ENCODE measurements around the gene PTPRE. TPM values are rescaled to one million over a fixed set of nuclear protein-coding genes. Genes with fewer than 3 reads are reported as not detected.

Gene PTPRE
- total RNA-seq, result 89.8 and 254 TPM in 2 replicates

GRCh38 chr10:127906548-127907377 is at the start of gene PTPRE:
TSS of gene PTPRE (plus strand) at chr10:127907103. CDS start at chr10:128040882, 133,779 bp downstream.
- DNase-seq (ENCODE audit: low read depth in 2 of 2), result peak; percentile 83 to 84

GRCh38 chr10:127860592-127860991 is 46.3 kb upstream of the PTPRE start:
- DNase-seq (ENCODE audit: low read depth in 2 of 2), result no peak

DNA sequence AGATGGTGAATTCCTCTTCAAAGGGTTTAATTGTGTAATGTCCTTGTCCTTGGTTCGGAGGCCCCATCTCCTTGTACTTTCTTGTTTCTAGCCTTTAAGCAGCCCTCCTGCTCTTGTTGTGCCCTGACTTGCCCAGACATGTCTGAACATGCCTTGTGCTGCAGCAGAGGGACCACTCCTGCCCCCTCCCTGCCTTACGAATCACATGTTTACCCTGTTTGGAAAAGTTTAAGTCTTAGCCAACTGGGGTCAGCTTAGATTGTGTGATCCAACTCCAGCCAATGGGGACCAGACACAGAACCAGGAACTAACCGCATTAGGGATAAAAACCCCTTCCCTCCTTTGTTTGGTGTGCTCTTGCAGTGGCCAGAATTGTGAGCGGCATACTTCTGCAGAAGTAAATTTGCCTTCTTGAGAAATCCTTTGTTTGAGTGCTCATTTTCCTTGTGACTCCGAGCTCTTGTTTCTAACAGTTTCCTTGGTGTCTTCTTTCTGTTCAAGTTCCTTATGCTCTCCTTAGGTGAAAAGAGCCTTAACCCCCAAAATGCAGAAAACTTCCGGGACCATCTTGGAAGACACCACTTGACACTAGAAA is 43.6 kb upstream of the PTPRE start:
- DNase-seq (ENCODE audit: low read depth in 2 of 2), result no peak

- no peak for DNase-seq (ENCODE audit: low read depth in 2 of 2)
Observed at GRCh38 chr10:127866276-127867013, 40.5 kb upstream of the PTPRE start.

DNA sequence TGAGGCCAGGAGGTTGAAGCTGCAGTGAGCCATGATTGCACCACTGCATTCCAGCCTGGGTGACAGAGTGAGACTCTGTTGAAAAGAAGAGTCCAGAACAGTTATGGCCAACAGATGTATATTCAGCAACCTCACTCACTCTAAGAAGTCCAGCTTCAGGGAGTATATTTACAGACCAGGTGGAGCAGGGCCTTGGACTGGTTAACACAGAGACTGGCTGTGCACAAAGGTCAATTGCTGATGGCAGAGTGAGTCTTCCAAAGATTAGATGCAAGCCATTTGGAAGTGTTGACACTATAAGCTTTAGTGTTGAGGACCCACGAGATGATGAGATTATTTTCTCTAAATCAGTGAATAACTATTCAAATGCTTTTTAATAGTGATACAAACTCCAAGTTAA is 39.1 kb upstream of the PTPRE start:
- no peak for DNase-seq (ENCODE audit: low read depth in 2 of 2)

DNA sequence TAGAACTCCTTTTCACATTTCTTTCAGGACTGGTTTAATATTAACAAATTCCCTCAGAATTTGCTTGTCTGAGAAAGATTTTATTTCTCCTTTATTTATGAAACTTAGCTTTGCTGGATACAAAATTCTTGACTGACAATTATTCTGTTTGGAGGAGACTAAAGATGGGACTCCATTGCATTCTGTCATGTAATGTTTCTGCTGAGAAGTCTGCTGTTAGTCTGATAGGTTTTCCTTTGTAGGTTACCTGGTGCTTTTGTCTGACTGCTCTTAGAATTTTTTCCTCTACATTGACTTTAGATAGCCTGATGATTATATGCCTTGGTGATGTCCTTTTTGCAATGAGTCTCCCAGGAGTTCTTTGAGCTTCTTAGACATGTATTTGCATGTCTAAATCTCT is 37.6 kb upstream of the PTPRE start:
- no peak for DNase-seq (ENCODE audit: low read depth in 2 of 2)

DNA sequence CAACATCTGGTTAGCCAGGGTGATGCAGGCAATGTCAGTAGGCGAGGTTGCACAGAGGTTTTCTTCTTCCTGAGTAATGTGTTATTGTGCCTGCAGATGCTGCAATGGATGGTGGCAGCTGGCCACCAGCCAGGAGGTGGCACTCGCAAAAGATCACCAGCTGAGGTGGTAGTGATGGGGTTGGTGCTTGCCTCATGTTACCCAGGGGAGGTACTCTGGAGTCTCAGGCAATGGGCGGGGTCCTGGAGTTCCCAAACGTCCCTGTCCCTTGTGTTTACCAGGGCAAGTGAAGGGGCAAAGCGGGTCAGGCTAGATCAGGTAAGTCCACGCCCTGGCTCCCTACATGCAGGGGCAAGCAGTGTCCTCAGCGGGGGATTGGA is 35.3 kb upstream of the PTPRE start:
- DNase-seq (ENCODE audit: low read depth in 2 of 2), result no peak

- peak in 1 of 2 donors; percentile 54 for DNase-seq (ENCODE audit: low read depth in 2 of 2)
Observed at GRCh38 chr10:127872011-127872761, 34.7 kb upstream of the PTPRE start.

DNA sequence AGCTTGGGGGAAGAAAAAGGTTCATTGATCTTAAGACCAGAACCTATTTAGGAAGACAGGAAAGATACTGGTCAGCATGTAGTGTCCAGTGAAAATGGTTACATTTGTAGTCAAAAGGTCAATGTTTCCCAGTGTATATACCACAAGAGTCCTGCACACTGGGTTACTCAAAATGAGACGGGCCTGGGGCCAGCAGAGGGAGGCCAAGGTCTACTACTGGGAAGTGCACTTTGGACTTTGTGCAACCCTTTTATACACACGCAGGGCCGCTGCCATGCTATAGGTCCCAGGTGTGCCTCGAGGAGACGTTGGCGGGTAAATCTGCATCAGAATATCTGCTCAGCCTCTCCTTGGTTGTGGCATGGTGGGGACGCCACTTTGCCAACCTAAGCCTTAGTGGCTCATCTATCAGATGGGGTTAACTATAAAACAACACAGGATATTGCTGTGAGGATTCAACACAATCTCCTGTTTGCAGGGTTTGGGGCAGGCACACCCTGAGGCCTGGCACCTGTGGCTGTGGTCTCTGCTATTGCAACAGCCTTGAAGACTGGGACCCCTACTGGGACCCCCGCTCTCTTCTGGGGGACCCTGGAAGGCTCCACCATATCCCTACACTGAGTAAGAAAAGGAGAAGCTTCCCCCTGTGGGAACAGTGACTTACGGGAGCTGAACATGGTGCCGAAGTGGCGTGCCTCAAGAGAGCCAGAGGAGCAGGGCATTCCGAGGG is 33.9 kb upstream of the PTPRE start:
- DNase-seq (ENCODE audit: low read depth in 2 of 2), result peak; percentile 43 to 65

DNA sequence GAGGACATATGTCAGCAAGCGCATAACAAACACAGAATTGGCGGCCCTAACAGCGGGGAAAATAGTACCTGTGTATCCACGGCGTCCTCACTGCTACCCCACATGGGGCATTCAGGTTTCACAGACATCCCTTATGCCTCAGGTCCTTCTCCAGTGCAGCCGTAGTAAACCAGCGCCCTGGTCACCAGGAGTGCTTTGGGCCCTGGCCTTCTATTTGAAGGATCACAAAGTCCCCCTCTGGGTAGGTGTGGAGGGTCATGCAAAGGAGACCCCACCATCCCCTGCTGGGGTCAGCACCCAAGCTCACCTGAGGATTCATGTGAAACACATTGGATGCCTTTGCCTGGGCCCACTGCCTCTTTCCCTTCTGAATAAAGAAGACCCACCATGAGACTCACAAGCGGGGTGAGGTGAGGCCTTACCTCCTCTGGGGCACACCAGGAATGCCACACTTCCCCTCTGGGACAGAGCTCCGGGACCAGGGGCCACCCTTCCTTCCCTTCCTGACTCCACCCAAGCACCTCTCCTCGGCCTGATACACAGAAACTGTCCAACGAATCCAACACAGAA is 32.9 kb upstream of the PTPRE start:
- DNase-seq (ENCODE audit: low read depth in 2 of 2), result no peak

DNA sequence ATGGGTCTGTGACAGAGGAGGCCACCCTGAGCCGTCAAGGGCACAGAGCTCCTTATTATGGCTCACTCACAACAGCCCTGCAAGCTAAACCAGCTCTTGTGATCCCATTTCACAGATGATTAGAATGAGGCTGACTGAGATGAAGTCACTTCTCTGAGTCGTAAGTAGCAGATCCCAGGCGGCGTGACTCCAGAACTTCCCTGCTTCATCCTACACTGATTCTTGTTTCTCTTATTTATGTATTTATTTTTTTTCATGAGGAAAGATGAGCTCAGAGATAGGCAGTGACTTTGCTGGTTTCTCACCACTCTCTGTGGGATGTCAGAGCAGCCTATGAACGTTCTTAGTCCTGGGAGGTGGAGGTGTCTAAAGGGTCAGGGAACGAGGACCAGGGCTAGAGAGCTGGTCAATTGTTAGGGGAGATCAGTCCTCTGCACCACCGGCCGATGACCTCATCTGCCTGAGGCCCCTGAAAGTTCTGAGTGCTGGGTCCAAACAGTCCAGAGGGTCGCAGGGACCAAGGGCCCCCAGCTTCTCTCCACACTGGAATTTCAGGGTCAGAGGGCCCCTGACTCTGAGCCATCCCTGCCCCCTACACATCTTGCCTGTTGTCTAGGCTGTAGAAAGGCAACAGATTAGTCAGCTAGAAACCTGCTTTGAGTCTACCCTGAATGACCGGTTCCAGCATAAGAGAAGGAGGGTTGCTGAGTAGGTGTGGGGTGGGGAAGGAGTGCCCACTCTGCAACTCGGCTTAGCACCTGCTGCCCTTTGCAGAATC is 32.0 kb upstream of the PTPRE start:
- no peak for DNase-seq (ENCODE audit: low read depth in 2 of 2)

DNA sequence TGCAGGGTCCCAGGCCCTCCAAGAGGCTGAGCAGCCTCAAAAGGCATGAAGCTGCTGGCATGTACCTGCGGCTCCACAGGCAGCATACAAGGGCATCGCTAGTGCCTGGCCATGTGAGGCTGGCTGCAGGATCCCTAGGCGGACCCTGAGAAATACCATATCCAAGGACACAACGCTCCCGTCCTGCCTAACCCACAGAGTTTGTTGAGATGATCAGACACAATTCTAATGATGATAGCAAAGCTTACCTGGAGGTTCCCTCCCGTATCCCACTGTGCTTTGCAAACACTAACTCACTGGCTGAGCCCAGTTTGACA is 31.5 kb upstream of the PTPRE start:
- DNase-seq (ENCODE audit: low read depth in 2 of 2), result no peak

DNA sequence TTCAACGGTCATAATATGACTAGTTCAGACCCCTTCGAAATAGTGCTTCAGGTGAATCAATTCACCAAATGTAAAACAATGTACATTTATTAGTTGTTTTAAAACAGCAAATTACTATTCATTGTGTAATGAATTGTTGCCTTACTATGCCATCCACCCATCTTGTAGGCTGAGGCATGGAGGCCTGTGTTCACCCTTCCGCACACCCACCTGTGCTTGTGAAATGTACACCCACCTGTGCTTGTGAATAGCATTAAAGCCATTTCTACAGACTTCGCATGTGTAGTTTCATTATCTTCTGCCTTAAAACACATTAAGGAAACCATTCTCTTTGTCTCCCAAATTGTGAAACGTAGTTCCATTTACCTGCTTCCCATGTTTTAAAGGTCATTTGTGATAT is 31.0 kb upstream of the PTPRE start:
- no peak for DNase-seq (ENCODE audit: low read depth in 2 of 2)

DNA sequence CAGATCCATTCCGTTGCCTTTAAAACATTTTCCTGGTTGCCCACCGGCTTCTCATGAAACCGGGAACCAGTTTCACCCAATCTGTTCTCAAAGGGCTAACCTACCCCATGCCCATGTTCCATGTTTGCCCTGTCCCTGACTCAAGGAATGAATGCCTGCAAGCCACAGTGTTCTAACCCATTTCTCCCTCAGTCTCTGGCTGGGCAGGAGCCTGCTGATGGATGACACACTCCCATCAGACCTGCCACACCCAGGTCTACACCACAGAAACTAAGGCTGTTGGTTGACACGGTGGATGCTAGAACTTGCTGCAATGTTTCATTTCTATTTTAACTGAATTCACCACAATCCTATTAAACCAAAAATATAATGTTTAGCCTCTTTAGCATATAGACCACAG is 29.8 kb upstream of the PTPRE start:
- no peak for DNase-seq (ENCODE audit: low read depth in 2 of 2)

DNA sequence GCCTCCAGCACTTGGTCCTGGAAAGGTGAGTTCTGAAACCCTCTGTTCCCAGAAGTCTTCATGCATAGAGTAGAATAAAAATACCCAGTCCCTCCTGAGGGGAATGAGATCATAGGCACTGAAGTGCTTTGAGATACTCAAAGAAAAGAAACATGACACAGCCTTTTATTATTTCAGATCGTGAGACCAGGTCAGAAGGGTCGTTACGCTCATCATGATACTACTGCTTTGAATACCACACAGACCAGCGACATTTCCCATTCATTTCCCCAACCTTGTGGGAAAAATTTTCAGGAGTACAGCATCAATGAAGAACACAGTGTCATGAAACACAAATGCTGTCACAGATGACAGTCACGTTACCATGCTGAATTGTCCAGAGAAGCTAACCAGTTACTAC is 29.2 kb upstream of the PTPRE start:
- peak in 1 of 2 donors; percentile 55 for DNase-seq (ENCODE audit: low read depth in 2 of 2)

GRCh38 chr10:127878475-127879055 is 28.3 kb upstream of the PTPRE start:
- no peak for DNase-seq (ENCODE audit: low read depth in 2 of 2)

GRCh38 chr10:127880557-127880956 is 26.3 kb upstream of the PTPRE start:
- DNase-seq (ENCODE audit: low read depth in 2 of 2), result peak in 1 of 2 donors; percentile 24

GRCh38 chr10:127881262-127881661 is 25.6 kb upstream of the PTPRE start:
- no peak for DNase-seq (ENCODE audit: low read depth in 2 of 2)

GRCh38 chr10:127882391-127882790 is 24.5 kb upstream of the PTPRE start:
- DNase-seq (ENCODE audit: low read depth in 2 of 2), result no peak
